NT2/D1 (cell line): ENCODE measurements around the gene SQOR.

Experiments used
- SUZ12 ChIP-seq: IDR thresholded peaks from 2 replicates; pipeline ENCODE4 v1.6.1; 2011; ENCODE audit not compliant: insufficient read length, insufficient read depth; ENCODE audit errors: extremely low read depth
- YY1 ChIP-seq: IDR thresholded peaks from 2 replicates; pipeline ENCODE4 v1.6.1; 2011; ENCODE audit not compliant: insufficient read length, insufficient read depth
- ZNF274 ChIP-seq: IDR thresholded peaks from 2 replicates; pipeline ENCODE4 v1.6.1; 2011; ENCODE audit warnings: mild to moderate bottlenecking, low read depth, low read length

GRCh38 chr15:45690581-45691260 lies 55.9 kb downstream of the SQOR start:
- no peak for TF ChIP-seq ZNF274
- no peak for TF ChIP-seq YY1
- no peak for TF ChIP-seq SUZ12
